Endothelial cell of umbilical vein (primary cell): Measurements from ENCODE around the gene CHMP1A.
"Not testable (repeated sequence)": the region's sequence is repeated elsewhere in the genome, so short reads cannot be mapped to it uniquely, and the experiment has no call there.

ENCODE experiments used
- EZH2 ChIP-seq: IDR thresholded peaks from 2 replicates; pipeline ENCODE4 v1.6.1; 2012; ENCODE audit warnings: borderline replicate concordance, low read depth, mild to moderate bottlenecking, moderate library complexity, low read length, inconsistent platforms; ENCODE audit not compliant: severe bottlenecking
- POLR2A ChIP-seq: IDR thresholded peaks from 2 replicates; pipeline ENCODE4 v1.6.1; 2012; ENCODE audit warnings: low read depth, mild to moderate bottlenecking, control low read depth, low read length
- POLR2AphosphoS5 ChIP-seq: IDR thresholded peaks from 2 replicates; pipeline ENCODE4 v1.6.1; 2012; ENCODE audit warnings: low read depth, mild to moderate bottlenecking, control low read depth, low read length, moderate library complexity; ENCODE audit not compliant: insufficient read depth
- TF ChIP-seq, protein P1 (sequence below), 2 donors: IDR thresholded peaks; 1 replicate in 1 of 2; 2 replicates in 1 of 2; pipeline ENCODE4 v1.5.1; 2011; ENCODE audit warnings: low read length in 2 of 2, mild to moderate bottlenecking in 2 of 2, moderate library complexity in 2 of 2, control low read depth in 1 of 2, inconsistent platforms in 1 of 2, low read depth in 1 of 2; ENCODE audit not compliant: insufficient read depth in 1 of 2; ENCODE audit errors: extremely low read depth in 1 of 2

DNA sequence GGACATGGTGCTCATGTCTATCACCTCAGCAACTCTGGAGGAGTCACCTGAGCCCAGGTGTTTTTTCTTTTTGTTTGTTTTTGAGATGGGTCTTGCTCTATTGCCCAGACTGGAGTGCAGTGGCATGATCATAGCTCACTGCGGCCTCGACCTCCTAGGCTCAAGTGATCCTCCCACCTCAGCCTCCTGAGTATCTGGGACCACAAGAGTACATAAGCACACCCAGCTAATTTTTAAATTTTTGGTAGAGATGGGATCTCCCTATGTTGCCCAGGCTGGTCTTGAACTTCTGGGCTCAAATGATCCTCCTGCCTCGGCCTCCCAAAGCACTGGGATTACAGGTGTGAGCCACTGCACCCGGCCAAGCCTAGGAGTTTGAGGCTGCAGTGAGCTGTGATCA lies 32.1 kb upstream of the CHMP1A start:
- not testable (repeated sequence) for TF ChIP-seq POLR2AphosphoS5, EZH2, POLR2A
- TF ChIP-seq, protein P1, sequence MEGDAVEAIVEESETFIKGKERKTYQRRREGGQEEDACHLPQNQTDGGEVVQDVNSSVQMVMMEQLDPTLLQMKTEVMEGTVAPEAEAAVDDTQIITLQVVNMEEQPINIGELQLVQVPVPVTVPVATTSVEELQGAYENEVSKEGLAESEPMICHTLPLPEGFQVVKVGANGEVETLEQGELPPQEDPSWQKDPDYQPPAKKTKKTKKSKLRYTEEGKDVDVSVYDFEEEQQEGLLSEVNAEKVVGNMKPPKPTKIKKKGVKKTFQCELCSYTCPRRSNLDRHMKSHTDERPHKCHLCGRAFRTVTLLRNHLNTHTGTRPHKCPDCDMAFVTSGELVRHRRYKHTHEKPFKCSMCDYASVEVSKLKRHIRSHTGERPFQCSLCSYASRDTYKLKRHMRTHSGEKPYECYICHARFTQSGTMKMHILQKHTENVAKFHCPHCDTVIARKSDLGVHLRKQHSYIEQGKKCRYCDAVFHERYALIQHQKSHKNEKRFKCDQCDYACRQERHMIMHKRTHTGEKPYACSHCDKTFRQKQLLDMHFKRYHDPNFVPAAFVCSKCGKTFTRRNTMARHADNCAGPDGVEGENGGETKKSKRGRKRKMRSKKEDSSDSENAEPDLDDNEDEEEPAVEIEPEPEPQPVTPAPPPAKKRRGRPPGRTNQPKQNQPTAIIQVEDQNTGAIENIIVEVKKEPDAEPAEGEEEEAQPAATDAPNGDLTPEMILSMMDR (IDR thresholded peaks at IDR 0.05; ENCODE audit: extremely low read depth in 1 of 2, insufficient read depth in 1 of 2, low read depth in 1 of 2, low read length in 2 of 2): not testable (repeated sequence)
